ENCODE measurements around the gene CACNB2. TPM values are rescaled to one million over a fixed set of nuclear protein-coding genes. Genes with fewer than 3 reads are reported as not detected.

The CACNB2 gene
- total and polyA plus RNA-seq, 10 of the 15 experiments (the other 5 are each of a cell fraction or from before 2014, with no cell fraction given), result 0.62 to 8.1 (median 1.2) TPM

DNA sequence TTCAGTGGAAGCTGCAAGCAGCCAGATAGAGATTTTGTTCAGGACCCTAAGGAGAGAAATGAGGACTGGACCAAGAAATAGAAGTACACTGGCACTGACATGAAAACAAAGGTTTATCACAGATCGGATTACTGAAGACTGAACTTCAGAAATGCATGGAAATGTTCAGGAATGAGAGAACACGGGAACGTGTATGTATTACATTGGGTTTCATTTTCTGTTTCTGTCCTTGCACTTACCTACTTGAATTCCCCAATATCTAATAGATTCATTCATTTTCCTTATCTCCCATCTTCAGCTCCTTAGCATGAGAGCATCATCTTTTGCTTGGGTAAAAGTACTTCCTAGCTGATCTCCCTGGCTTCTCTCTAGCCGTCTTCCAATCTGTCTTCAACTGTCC, 114.5 kb downstream of the CACNB2 start:
- Histone ChIP-seq H3K9ac (ENCODE audit: control insufficient read depth, insufficient read depth, low read length) (no peak overlapping the region), H3K4me1 (ENCODE audit: control insufficient read depth, insufficient read depth, low read length) (no peaks in the 10 kb centered on the region), H3K9me3 (replicated peaks; ENCODE audit: control insufficient read depth, insufficient read depth, low read length) (no peaks in the 10 kb centered on the region), H3K27ac (ENCODE audit: control insufficient read depth, insufficient read depth) (no peak overlapping the region), H4K20me1 (ENCODE audit: control insufficient read depth, insufficient read depth) (no peaks in the 10 kb centered on the region), H3K4me2 (ENCODE audit: control insufficient read depth, insufficient read depth) (no peak overlapping the region), H2AFZ (ENCODE audit: control insufficient read depth, low read depth, low read length) (no peak overlapping the region), H3K79me2 (ENCODE audit: control insufficient read depth, insufficient read depth, low read length) (no peaks in the 10 kb centered on the region), H3K4me3 (no peak overlapping the region), H3K36me3 (ENCODE audit: control insufficient read depth in 2 of 2, insufficient read depth in 2 of 2, low read length in 1 of 2) (no peaks in the 10 kb centered on the region), H3K27me3 (replicated peaks in 1 of 2; ENCODE audit: control insufficient read depth in 2 of 2, insufficient read depth in 2 of 2, low read length in 1 of 2) (no peaks in the 10 kb centered on the region)
- WGBS (ENCODE audit: insufficient coverage, insufficient replicate concordance, low lambda C conversion rate, missing lambda C conversion rate), result 42% methylated on average over 4 of the region's 4 CpGs
- ATAC-seq, result no peak
- BruUV-seq (replicated peaks), result no TSS peak
- RAD21 ChIA-PET (ENCODE audit: unreplicated experiment), result interaction anchor here (1.3 kb wide), 1 partner anchor 36 kb away, joined by 3 read pairs; no protein-coding TSS in a partner anchor
- POLR2A ChIA-PET, result no interaction called here
- no peak for FAIRE-seq
- SMC1A ChIA-PET (ENCODE audit: uncharacterized antibody, unreplicated experiment), result interaction anchor here (0.7 to 2.2 kb wide), 10 partner anchors 9 to 684 kb away, joined by 3 to 7 read pairs (median 4); no protein-coding TSS in a partner anchor
- TF ChIP-seq DPF2 (IDR thresholded peaks at IDR 0.05) (no peak), SUPT20H (IDR thresholded peaks at IDR 0.05; ENCODE audit: borderline replicate concordance, control insufficient read depth, low read depth, low read length) (no peak), TCF12 (IDR thresholded peaks at IDR 0.05; ENCODE audit: low read depth, low read length) (no peak), TCF3 (IDR thresholded peaks at IDR 0.05; ENCODE audit: borderline replicate concordance, insufficient read depth, low read depth, low read length) (no peak)
- CTCF ChIA-PET, result interaction anchor here (1.0 to 2.6 kb wide), 3 partner anchors 12 to 17 kb away, joined by 3 to 16 read pairs (median 3); no protein-coding TSS in a partner anchor
- in situ Hi-C loops (cut with MboI), result no loop called here
- intact Hi-C loops (cut with micrococcal nuclease; ENCODE audit: unreplicated experiment), result no loop called here
- DNase-seq (ENCODE audit: low read depth, low spot score), result no peak

GRCh38 chr10:18260310-18260922, 120.2 kb downstream of the CACNB2 start:
- Histone ChIP-seq H3K27ac (ENCODE audit: control insufficient read depth, insufficient read depth) (no peak overlapping the region), H2AFZ (ENCODE audit: control insufficient read depth, low read depth, low read length) (no peak overlapping the region), H3K9ac (ENCODE audit: control insufficient read depth, insufficient read depth, low read length) (no peak overlapping the region), H4K20me1 (ENCODE audit: control insufficient read depth, insufficient read depth) (no peaks in the 10 kb centered on the region), H3K36me3 (ENCODE audit: control insufficient read depth in 2 of 2, insufficient read depth in 2 of 2, low read length in 1 of 2) (no peaks in the 10 kb centered on the region), H3K9me3 (replicated peaks; ENCODE audit: control insufficient read depth, insufficient read depth, low read length) (no peaks in the 10 kb centered on the region), H3K79me2 (ENCODE audit: control insufficient read depth, insufficient read depth, low read length) (no peaks in the 10 kb centered on the region), H3K4me2 (ENCODE audit: control insufficient read depth, insufficient read depth) (no peak overlapping the region), H3K4me1 (ENCODE audit: control insufficient read depth, insufficient read depth, low read length) (no peaks in the 10 kb centered on the region), H3K27me3 (replicated peaks in 1 of 2; ENCODE audit: control insufficient read depth in 2 of 2, insufficient read depth in 2 of 2, low read length in 1 of 2) (no peaks in the 10 kb centered on the region), H3K4me3 (no peak overlapping the region)
- FAIRE-seq (no peak), ATAC-seq (peak; percentile 39; the same call in 1 of the 3 replicates), DNase-seq (ENCODE audit: low read depth, low spot score) (no peak)
- WGBS (ENCODE audit: insufficient coverage, insufficient replicate concordance, low lambda C conversion rate, missing lambda C conversion rate), result 43% methylated on average over 18 of the region's 18 CpGs
- intact Hi-C loops (cut with micrococcal nuclease; ENCODE audit: unreplicated experiment), result no loop called here
- CTCF ChIA-PET, result interaction anchor here (1.4 kb wide), 1 partner anchor 52 kb away, joined by 4 read pairs; no protein-coding TSS in a partner anchor
- RAD21 ChIA-PET (ENCODE audit: unreplicated experiment), result interaction anchor here (0.5 kb wide), 1 partner anchor 55 kb away, joined by 3 read pairs; no protein-coding TSS in a partner anchor
- in situ Hi-C loops (cut with MboI), result no loop called here
- SMC1A ChIA-PET (ENCODE audit: uncharacterized antibody, unreplicated experiment), result interaction anchor here (1.5 kb wide), 1 partner anchor 52 kb away, joined by 4 read pairs; no protein-coding TSS in a partner anchor
- POLR2A ChIA-PET, result no interaction called here
- no TSS peak for BruUV-seq (replicated peaks)
- TF ChIP-seq JUNB (IDR thresholded peaks at IDR 0.05) (no peak), DPF2 (IDR thresholded peaks at IDR 0.05) (no peak), ZBED1 (IDR thresholded peaks at IDR 0.05; ENCODE audit: borderline replicate concordance) (no peak), KLF5 (IDR thresholded peaks at IDR 0.05; ENCODE audit: partially characterized antibody) (no peak), EED (IDR thresholded peaks at IDR 0.05; ENCODE audit: low read depth) (no peak), NFYA (IDR thresholded peaks at IDR 0.05; ENCODE audit: borderline replicate concordance, low read depth, low read length) (no peak), CEBPZ (IDR thresholded peaks at IDR 0.05; ENCODE audit: low read depth, low read length) (no peak), NR2C1 (IDR thresholded peaks at IDR 0.05) (no peak)
- TF ChIP-seq, protein P1, sequence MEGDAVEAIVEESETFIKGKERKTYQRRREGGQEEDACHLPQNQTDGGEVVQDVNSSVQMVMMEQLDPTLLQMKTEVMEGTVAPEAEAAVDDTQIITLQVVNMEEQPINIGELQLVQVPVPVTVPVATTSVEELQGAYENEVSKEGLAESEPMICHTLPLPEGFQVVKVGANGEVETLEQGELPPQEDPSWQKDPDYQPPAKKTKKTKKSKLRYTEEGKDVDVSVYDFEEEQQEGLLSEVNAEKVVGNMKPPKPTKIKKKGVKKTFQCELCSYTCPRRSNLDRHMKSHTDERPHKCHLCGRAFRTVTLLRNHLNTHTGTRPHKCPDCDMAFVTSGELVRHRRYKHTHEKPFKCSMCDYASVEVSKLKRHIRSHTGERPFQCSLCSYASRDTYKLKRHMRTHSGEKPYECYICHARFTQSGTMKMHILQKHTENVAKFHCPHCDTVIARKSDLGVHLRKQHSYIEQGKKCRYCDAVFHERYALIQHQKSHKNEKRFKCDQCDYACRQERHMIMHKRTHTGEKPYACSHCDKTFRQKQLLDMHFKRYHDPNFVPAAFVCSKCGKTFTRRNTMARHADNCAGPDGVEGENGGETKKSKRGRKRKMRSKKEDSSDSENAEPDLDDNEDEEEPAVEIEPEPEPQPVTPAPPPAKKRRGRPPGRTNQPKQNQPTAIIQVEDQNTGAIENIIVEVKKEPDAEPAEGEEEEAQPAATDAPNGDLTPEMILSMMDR (IDR thresholded peaks at IDR 0.05 in 2 of 3, conservative IDR thresholded peaks at IDR 0.05 in 1 of 3; ENCODE audit: control insufficient read depth in 2 of 3, extremely low read depth in 1 of 3, insufficient read depth in 1 of 3, low read depth in 3 of 3, low read length in 3 of 3), result no peak

Measured in GM12878 (cell line).